Suprapubic skin (tissue), 4 donors: ENCODE measurements around the gene C6orf15. TPM values are rescaled to one million over a fixed set of nuclear protein-coding genes. Genes with fewer than 3 reads are reported as not detected.

Experiments used
- DNase-seq, 2 donors: peaks; one replicate each; pipeline ENCODE4 v3.0.0-alpha.2; 2019; ENCODE audit warnings: low spot score in 2 of 2
- H3K27ac ChIP-seq: fragments of 200-600 bp; sonication (generic); one replicate; pipeline ENCODE4 v1.5.1; 2019
- H3K27me3 ChIP-seq: fragments of 200-600 bp; sonication (generic); one replicate; pipeline ENCODE4 v1.5.1; 2019
- H3K36me3 ChIP-seq: fragments of 200-600 bp; sonication (generic); one replicate; pipeline ENCODE4 v1.5.1; 2019
- H3K4me1 ChIP-seq: fragments of 200-600 bp; sonication (generic); one replicate; pipeline ENCODE4 v1.5.1; 2019
- H3K4me3 ChIP-seq: fragments of 200-600 bp; sonication (generic); one replicate; pipeline ENCODE4 v1.5.1; 2019; ENCODE audit warnings: mild to moderate bottlenecking
- H3K9me3 ChIP-seq: fragments of 200-600 bp; sonication (generic); one replicate; pipeline ENCODE4 v1.5.1; 2019
- EP300 ChIP-seq: sonication (generic); formaldehyde crosslinking; IDR thresholded peaks from one replicate; pipeline ENCODE4 v1.6.1; 2017; ENCODE audit warnings: antibody characterized with exemption
- POLR2A ChIP-seq, 2 donors: fragments of 450-650 bp; IDR thresholded peaks; one replicate each; pipeline ENCODE4 v1.6.1; 2017; ENCODE audit warnings: antibody characterized with exemption in 2 of 2, mild to moderate bottlenecking in 2 of 2, moderate library complexity in 2 of 2
- POLR2AphosphoS5 ChIP-seq, 3 donors: sonication (generic); formaldehyde crosslinking; IDR thresholded peaks; one replicate each; pipeline ENCODE4 v1.6.1; 2017; ENCODE audit warnings: antibody characterized with exemption in 3 of 3
- WGBS: methylation state at CpG from one replicate; pipeline ENCODE4 v1.1.5; 2018; 5-methylcytosine and 5-hydroxymethylcytosine counted together
- total RNA-seq, 4 donors: library from RNA; depleted of rRNA; stranded (reverse); fragments of >200 nt; gene quantifications; one replicate each; pipeline ENCODE4 v1.1.0, GENCODE V29; 2016
- TF ChIP-seq, protein P1 (sequence below), 2 donors: fragments of 200-600 bp in 1 of 2; fragments of 450-650 bp in 1 of 2; sonication (generic) in 1 of 2; IDR thresholded peaks; one replicate each; pipeline ENCODE4 v1.5.1; 2016 to 2019; ENCODE audit warnings: antibody characterized with exemption in 2 of 2, mild to moderate bottlenecking in 1 of 2, moderate library complexity in 1 of 2

The C6orf15 gene
- total RNA-seq, 4 donors from 2014 or later = 5.5 to 20.7 (median 8.8) TPM

DNA sequence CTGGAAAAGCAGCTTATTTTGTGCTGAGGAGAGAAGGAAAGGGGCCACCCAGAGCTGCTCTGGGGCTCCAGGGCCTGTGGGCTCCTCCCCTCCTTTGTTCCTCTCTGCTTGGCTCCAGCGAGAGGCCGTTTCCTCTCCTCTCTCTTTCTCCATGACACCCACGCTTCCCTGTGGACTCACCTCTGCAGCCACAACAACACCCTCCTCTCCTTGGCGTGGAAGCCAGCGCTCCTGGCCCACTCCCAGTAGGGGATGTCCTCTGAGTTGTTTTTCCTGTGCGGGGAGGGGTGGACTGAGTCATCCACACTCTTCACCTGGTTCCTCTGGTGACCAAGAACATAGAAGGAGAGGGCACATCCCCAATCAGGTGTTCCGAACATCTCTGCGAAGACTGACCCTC, 12.8 kb upstream of the C6orf15 start:
- H3K9me3 ChIP-seq = no peaks in the 10 kb centered on the region
- no peaks in the 10 kb centered on the region for H3K36me3 ChIP-seq
- TF ChIP-seq, protein P1, sequence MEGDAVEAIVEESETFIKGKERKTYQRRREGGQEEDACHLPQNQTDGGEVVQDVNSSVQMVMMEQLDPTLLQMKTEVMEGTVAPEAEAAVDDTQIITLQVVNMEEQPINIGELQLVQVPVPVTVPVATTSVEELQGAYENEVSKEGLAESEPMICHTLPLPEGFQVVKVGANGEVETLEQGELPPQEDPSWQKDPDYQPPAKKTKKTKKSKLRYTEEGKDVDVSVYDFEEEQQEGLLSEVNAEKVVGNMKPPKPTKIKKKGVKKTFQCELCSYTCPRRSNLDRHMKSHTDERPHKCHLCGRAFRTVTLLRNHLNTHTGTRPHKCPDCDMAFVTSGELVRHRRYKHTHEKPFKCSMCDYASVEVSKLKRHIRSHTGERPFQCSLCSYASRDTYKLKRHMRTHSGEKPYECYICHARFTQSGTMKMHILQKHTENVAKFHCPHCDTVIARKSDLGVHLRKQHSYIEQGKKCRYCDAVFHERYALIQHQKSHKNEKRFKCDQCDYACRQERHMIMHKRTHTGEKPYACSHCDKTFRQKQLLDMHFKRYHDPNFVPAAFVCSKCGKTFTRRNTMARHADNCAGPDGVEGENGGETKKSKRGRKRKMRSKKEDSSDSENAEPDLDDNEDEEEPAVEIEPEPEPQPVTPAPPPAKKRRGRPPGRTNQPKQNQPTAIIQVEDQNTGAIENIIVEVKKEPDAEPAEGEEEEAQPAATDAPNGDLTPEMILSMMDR (IDR thresholded peaks at IDR 0.05) = no peak
- TF ChIP-seq POLR2AphosphoS5 (IDR thresholded peaks at IDR 0.05) (no peak), POLR2A (IDR thresholded peaks at IDR 0.05) (no peak), EP300 (no peak)
- peaks cover 63% of the 10 kb centered on the region for H3K4me1 ChIP-seq
- H3K27me3 ChIP-seq = no peaks in the 10 kb centered on the region
- no peak overlapping the region for H3K4me3 ChIP-seq
- H3K27ac ChIP-seq = peak overlapping the region; percentile 75
- WGBS = 35% methylated on average over 8 of the region's 8 CpGs
- DNase-seq = no peak

DNA sequence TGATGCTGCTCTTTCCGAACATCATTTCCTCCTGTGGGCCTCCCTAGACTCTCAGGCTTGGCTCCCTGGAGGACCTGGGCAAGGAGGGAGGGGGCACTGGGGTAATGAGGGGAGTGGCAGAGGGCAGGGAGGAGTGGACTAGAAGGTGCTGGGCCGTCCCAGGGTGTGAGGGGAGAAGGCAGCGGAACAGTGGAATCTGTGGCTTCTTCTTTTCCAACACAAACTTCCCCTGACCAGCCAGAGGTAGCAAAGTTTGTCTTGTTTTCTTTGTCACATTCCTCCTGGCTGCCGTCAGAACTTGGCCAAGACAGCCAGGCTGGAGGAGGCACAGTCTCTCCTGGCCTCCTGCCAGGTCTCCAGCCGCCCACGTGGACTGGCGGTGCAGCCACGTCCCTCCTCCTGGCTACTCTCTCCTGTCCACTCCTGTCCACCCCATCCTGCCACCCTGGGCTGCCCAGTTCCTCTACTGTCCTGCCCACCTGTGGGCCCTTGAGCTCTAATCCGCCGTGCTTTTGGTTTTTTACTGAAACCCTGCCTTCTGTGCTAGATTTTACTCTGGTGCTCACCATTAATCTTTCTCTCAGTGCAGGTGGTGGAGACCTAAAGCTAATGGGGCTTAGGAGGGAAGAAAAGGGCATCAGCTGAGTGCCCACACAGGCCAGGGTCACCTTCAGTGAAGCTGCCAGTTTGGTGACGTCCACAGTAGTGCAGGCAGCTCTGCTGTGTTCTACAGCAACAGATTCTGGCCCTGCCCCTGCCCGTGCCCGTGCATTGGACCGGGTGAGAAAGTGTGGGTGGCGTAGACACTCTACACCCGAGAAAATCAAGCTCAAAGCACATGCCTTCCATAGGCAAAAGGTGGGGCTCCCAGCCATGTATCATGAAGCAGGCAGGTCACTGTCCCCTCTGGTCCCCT, 10.7 kb upstream of the C6orf15 start:
- TF ChIP-seq, protein P1 (IDR thresholded peaks at IDR 0.05) = no peak
- TF ChIP-seq EP300 (no peak), POLR2AphosphoS5 (IDR thresholded peaks at IDR 0.05) (no peak), POLR2A (IDR thresholded peaks at IDR 0.05) (no peak)
- Histone ChIP-seq H3K27ac (no peak overlapping the region), H3K4me1 (peaks cover 63% of the 10 kb centered on the region), H3K27me3 (no peaks in the 10 kb centered on the region), H3K4me3 (no peak overlapping the region), H3K9me3 (no peaks in the 10 kb centered on the region), H3K36me3 (no peaks in the 10 kb centered on the region)
- DNase-seq = no peak
- 32% methylated on average over 16 of the region's 16 CpGs for WGBS

GRCh38 chr6:31121131-31121790, 8.9 kb upstream of the C6orf15 start:
- no peaks in the 10 kb centered on the region for H3K36me3 ChIP-seq
- TF ChIP-seq, protein P1 (IDR thresholded peaks at IDR 0.05) = no peak
- TF ChIP-seq EP300 (no peak), POLR2AphosphoS5 (IDR thresholded peaks at IDR 0.05) (no peak)
- H3K27me3 ChIP-seq = no peaks in the 10 kb centered on the region
- WGBS = 91% methylated on average over 8 of the region's 12 CpGs
- no peak for DNase-seq
- no peak overlapping the region for H3K4me3 ChIP-seq
- peaks cover 63% of the 10 kb centered on the region for H3K4me1 ChIP-seq
- H3K27ac ChIP-seq = no peak overlapping the region
- no peaks in the 10 kb centered on the region for H3K9me3 ChIP-seq

DNA sequence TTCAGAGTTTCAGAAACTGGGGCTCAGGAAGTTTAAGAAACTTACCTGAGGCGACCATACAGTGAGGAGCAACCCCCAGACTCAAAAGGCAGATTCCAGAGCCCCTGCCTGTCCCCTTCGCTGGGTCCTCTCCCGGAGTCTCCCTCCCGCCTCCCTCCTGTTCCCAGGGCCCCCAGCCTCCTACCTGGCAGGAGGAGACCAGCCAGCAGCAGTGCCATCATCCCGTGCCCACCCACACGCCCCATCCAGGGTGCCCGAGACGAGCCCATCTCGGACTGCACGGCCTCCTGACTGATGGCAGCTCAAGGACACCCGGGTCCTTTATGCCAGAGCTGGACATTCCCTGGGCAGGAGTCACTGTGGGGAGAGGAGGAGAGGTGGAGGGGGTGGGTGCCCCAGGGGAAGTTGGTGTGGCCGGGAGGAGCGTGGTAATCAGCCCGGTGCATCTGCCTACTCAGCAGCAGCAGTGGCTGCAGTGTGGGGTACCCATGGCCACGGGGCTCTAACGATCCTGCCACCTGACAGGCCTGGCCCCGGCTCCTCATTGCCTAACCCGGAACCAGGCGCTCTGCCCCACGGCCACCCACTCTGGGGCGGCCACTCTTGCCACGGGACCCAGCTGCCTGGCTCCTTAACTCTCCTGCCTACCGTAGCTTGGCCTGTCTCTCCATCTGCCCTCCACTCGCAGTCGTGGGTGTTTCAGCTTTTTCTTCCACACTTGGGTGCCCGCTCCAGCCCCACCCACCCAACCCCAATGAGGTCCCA, 8.0 kb upstream of the C6orf15 start, which contains the start of gene CDSN:
CDSN (minus strand) TSS at position 296 of the 765 bp plus-strand sequence; CDS start at position 269, 27 bp downstream.
- H3K4me1 ChIP-seq = peaks cover 64% of the 10 kb centered on the region

More for the DNA sequence above, 8.0 kb upstream of the C6orf15 start, which contains the start of gene CDSN:
- H3K9me3 ChIP-seq = no peaks in the 10 kb centered on the region
- H3K27me3 ChIP-seq = no peaks in the 10 kb centered on the region
- WGBS = 71% methylated on average over 19 of the region's 26 CpGs
- H3K27ac ChIP-seq = no peak within 1 kb of the TSS
- DNase-seq = no peak
- H3K4me3 ChIP-seq = no peak within 1 kb of the TSS
- TF ChIP-seq, protein P1 (IDR thresholded peaks at IDR 0.05) = no peak
- TF ChIP-seq POLR2A (IDR thresholded peaks at IDR 0.05) (no peak), EP300 (no peak), POLR2AphosphoS5 (IDR thresholded peaks at IDR 0.05) (no peak)
- H3K36me3 ChIP-seq = no peaks in the 10 kb centered on the region
